Fibroblast of the aortic adventitia (primary cell): ENCODE results near the gene PCDH9. TPM values are rescaled to one million over a fixed set of nuclear protein-coding genes. Genes with fewer than 3 reads are reported as not detected.

ENCODE experiments used
- DNase-seq: peaks from one replicate; pipeline ENCODE4 v3.0.0-alpha.2; 2010; ENCODE audit warnings: low read depth
- H3K4me3 ChIP-seq: 2 replicates; pipeline ENCODE4 v1.5.1; 2011; ENCODE audit warnings: low read depth, mild to moderate bottlenecking, control low read depth, low read length, moderate library complexity
- CTCF ChIP-seq: IDR thresholded peaks from 2 replicates; pipeline ENCODE4 v1.5.1; 2011; ENCODE audit warnings: mild to moderate bottlenecking, low read length, control low read depth, inconsistent platforms; ENCODE audit not compliant: insufficient read depth
- total RNA-seq: library from RNA; depleted of rRNA; stranded (reverse); fragments of >200 nt; gene quantifications from 2 replicates; pipeline ENCODE4 v1.2.3, GENCODE V29; 2012; ENCODE audit warnings: low replicate concordance

Gene PCDH9
- total RNA-seq, 1 donor, result 19.0 TPM

GRCh38 chr13:66803013-66803807, 426.9 kb downstream of the PCDH9 start:
- no peak for DNase-seq
- no peak for TF ChIP-seq CTCF
- no peak overlapping the region for H3K4me3 ChIP-seq

GRCh38 chr13:66795636-66796035, 434.5 kb downstream of the PCDH9 start:
- DNase-seq, result no peak
- H3K4me3 ChIP-seq, result no peak overlapping the region
- TF ChIP-seq CTCF, result no peak

- TF ChIP-seq CTCF, result no peak
- DNase-seq, result no peak
These were observed 435.6 kb downstream of the PCDH9 start for GRCh38 chr13:66794340-66795031.

GRCh38 chr13:66790861-66791260, 439.3 kb downstream of the PCDH9 start:
- no peak for DNase-seq
- TF ChIP-seq CTCF, result no peak

More at GRCh38 chr13:66794340-66795031, 435.6 kb downstream of the PCDH9 start:
- H3K4me3 ChIP-seq, result no peak overlapping the region

GRCh38 chr13:66781241-66781640, 448.9 kb downstream of the PCDH9 start:
- no peak for DNase-seq
- no peak for TF ChIP-seq CTCF
- no peak overlapping the region for H3K4me3 ChIP-seq

More at GRCh38 chr13:66790861-66791260, 439.3 kb downstream of the PCDH9 start:
- H3K4me3 ChIP-seq, result no peak overlapping the region

GRCh38 chr13:66780814-66781213, 449.3 kb downstream of the PCDH9 start:
- no peak overlapping the region for H3K4me3 ChIP-seq
- no peak for TF ChIP-seq CTCF
- peak; percentile 61 for DNase-seq
